IPS-20b (cell line): Measurements from ENCODE around the gene BANP.
"Not testable (repeated sequence)": the region's sequence is repeated elsewhere in the genome, so short reads cannot be mapped to it uniquely, and the experiment has no call there.

ENCODE experiments used
- H3K27ac ChIP-seq: one replicate; pipeline ENCODE4 v1.5.1; 2013; ENCODE audit warnings: low read length
- H3K27me3 ChIP-seq: 2 replicates; pipeline ENCODE4 v1.6.1; 2013; ENCODE audit warnings: mild to moderate bottlenecking, low read length, inconsistent platforms; ENCODE audit not compliant: insufficient read depth
- H3K36me3 ChIP-seq: 2 replicates; pipeline ENCODE4 v1.6.1; 2013; ENCODE audit warnings: low read depth, mild to moderate bottlenecking, inconsistent platforms, low read length, moderate library complexity; ENCODE audit not compliant: insufficient read depth
- H3K4me1 ChIP-seq: 2 replicates; pipeline ENCODE4 v1.6.1; 2013; ENCODE audit warnings: mild to moderate bottlenecking, control low read depth, inconsistent platforms, low read length, moderate library complexity; ENCODE audit not compliant: insufficient read depth
- H3K4me3 ChIP-seq: 2 replicates; pipeline ENCODE4 v1.5.1; 2013; ENCODE audit warnings: mild to moderate bottlenecking, low read length, inconsistent platforms
- H3K9ac ChIP-seq: 2 replicates; pipeline ENCODE4 v1.6.1; 2013; ENCODE audit warnings: low read depth, mild to moderate bottlenecking, inconsistent platforms, low read length, moderate library complexity
- H3K9me3 ChIP-seq: 2 replicates; pipeline ENCODE4 v1.6.1; 2013; ENCODE audit warnings: mild to moderate bottlenecking, low read depth, low read length, inconsistent platforms; ENCODE audit not compliant: insufficient read depth

Gene BANP

GRCh38 chr16:88103581-88104188 is 152.5 kb downstream of the BANP start:
- Histone ChIP-seq H3K4me3 (no peak overlapping the region), H3K36me3 (no peaks in the 10 kb centered on the region), H3K9me3 (no peaks in the 10 kb centered on the region), H3K27ac (no peak overlapping the region), H3K27me3 (peaks cover 9% of the 10 kb centered on the region), H3K4me1 (no peaks in the 10 kb centered on the region), H3K9ac (no peak overlapping the region)

GRCh38 chr16:88104363-88104762 is 153.1 kb downstream of the BANP start:
- H3K27me3 ChIP-seq, H3K9ac ChIP-seq, H3K4me1 ChIP-seq, H3K36me3 ChIP-seq, H3K9me3 ChIP-seq, H3K4me3 ChIP-seq, H3K27ac ChIP-seq: not testable (repeated sequence)

GRCh38 chr16:88105574-88106140 is 154.4 kb downstream of the BANP start:
- not testable (repeated sequence) for H3K36me3 ChIP-seq, H3K9me3 ChIP-seq, H3K4me3 ChIP-seq, H3K4me1 ChIP-seq, H3K27me3 ChIP-seq, H3K27ac ChIP-seq, H3K9ac ChIP-seq

- not testable (repeated sequence) for H3K4me1 ChIP-seq, H3K27me3 ChIP-seq, H3K9ac ChIP-seq, H3K4me3 ChIP-seq, H3K36me3 ChIP-seq, H3K9me3 ChIP-seq, H3K27ac ChIP-seq
Observed at GRCh38 chr16:88106566-88106965, 155.3 kb downstream of the BANP start.

- no peaks in the 10 kb centered on the region for H3K36me3 ChIP-seq
- no peak overlapping the region for H3K27ac ChIP-seq
- no peaks in the 10 kb centered on the region for H3K4me1 ChIP-seq
- H3K27me3 ChIP-seq = no peaks in the 10 kb centered on the region
- H3K4me3 ChIP-seq = no peak overlapping the region
- no peak overlapping the region for H3K9ac ChIP-seq
- H3K9me3 ChIP-seq = no peaks in the 10 kb centered on the region
Observed at GRCh38 chr16:88108762-88109161, 157.5 kb downstream of the BANP start.

- not testable (repeated sequence) for H3K27ac ChIP-seq, H3K36me3 ChIP-seq, H3K4me1 ChIP-seq, H3K27me3 ChIP-seq, H3K9me3 ChIP-seq, H3K9ac ChIP-seq, H3K4me3 ChIP-seq
Observed at GRCh38 chr16:88109726-88110621, 158.7 kb downstream of the BANP start.

GRCh38 chr16:88110875-88111494 is 159.8 kb downstream of the BANP start:
- H3K27ac ChIP-seq, H3K4me3 ChIP-seq, H3K4me1 ChIP-seq, H3K9ac ChIP-seq, H3K36me3 ChIP-seq, H3K27me3 ChIP-seq, H3K9me3 ChIP-seq: not testable (repeated sequence)

GRCh38 chr16:88111976-88112375 is 160.7 kb downstream of the BANP start:
- not testable (repeated sequence) for H3K27me3 ChIP-seq, H3K36me3 ChIP-seq, H3K9me3 ChIP-seq, H3K4me3 ChIP-seq, H3K4me1 ChIP-seq, H3K9ac ChIP-seq, H3K27ac ChIP-seq

- Histone ChIP-seq H3K27me3 (no peaks in the 10 kb centered on the region), H3K9ac (no peak overlapping the region), H3K36me3 (no peaks in the 10 kb centered on the region), H3K4me3 (no peak overlapping the region), H3K27ac (no peak overlapping the region), H3K9me3 (no peaks in the 10 kb centered on the region), H3K4me1 (peaks cover 2% of the 10 kb centered on the region; the same call in 1 of the 2 replicates)
Observed at GRCh38 chr16:88113545-88114045, 162.4 kb downstream of the BANP start.

- H3K27me3 ChIP-seq, H3K9ac ChIP-seq, H3K4me3 ChIP-seq, H3K36me3 ChIP-seq, H3K4me1 ChIP-seq, H3K27ac ChIP-seq, H3K9me3 ChIP-seq: not testable (repeated sequence)
Observed at GRCh38 chr16:88114541-88115228, 163.5 kb downstream of the BANP start.

- Histone ChIP-seq H3K9ac (no peak overlapping the region), H3K36me3 (no peaks in the 10 kb centered on the region), H3K27me3 (no peaks in the 10 kb centered on the region), H3K9me3 (no peaks in the 10 kb centered on the region), H3K4me3 (no peak overlapping the region), H3K27ac (no peak overlapping the region), H3K4me1 (peaks cover 9% of the 10 kb centered on the region; the same call in 1 of the 2 replicates)
Observed at GRCh38 chr16:88116121-88116520, 164.9 kb downstream of the BANP start.
